ENCODE results near the gene BMPR1B.

BMPR1B gene

GRCh38 chr4:95204267-95204844 is 446.6 kb downstream of the BMPR1B start:
- H3K27ac ChIP-seq: no peak overlapping the region
- no peak for DNase-seq (ENCODE audit: low read depth, low spot score)

GRCh38 chr4:95204873-95205272 is 447.1 kb downstream of the BMPR1B start:
- no peak overlapping the region for H3K27ac ChIP-seq
- DNase-seq (ENCODE audit: low read depth, low spot score): no peak

Measured in epithelial cell of prostate (primary cell).